Measurements from ENCODE around the gene KRT71. TPM values are rescaled to one million over a fixed set of nuclear protein-coding genes. Genes with fewer than 3 reads are reported as not detected.

KRT71 gene
- total RNA-seq, 1 experiment from 2014 or later = not detected

DNA sequence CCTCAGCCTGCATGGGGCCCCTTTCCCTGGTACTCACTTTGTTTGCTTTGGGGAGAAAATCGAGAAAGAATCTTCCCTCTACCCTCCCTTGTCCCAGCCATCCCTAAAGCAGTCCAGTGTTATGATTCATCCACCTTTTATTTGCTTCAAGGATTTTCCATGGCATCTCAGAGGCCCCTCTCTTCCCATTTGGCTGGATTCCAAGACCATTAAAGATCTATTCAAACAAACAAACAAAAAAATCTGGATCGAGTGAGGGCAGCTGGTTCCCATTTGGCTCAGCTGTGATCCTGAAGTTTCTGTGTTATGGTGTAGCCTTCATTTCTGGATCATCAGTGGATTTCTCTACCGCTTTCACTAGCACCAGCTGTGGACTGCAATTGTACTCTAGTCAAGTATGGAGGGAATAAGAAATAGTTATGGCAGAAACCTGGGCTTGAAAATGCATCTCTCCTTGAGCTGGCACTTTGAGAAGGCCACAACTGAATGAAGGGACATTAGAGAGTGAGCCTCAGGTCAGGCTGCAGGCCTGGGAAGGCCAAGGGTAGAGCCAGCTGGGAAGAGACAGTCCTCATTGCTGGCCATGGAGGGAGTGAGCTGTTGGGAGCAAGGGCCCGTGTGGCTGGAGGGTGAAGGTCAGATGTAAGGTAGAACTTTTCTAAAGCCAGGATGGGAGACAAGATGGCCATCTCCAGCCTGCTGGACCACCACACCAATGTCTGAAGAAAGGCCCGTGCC is 13.7 kb downstream of the KRT71 start:
- DNase-seq (ENCODE audit: low read depth) = peak; percentile 85

GRCh38 chr12:52537101-52537500 is 15.8 kb downstream of the KRT71 start:
- DNase-seq (ENCODE audit: low read depth) = no peak

- no peak for DNase-seq (ENCODE audit: low read depth)
Measured at GRCh38 chr12:52535574-52535973, 17.4 kb downstream of the KRT71 start.

DNA sequence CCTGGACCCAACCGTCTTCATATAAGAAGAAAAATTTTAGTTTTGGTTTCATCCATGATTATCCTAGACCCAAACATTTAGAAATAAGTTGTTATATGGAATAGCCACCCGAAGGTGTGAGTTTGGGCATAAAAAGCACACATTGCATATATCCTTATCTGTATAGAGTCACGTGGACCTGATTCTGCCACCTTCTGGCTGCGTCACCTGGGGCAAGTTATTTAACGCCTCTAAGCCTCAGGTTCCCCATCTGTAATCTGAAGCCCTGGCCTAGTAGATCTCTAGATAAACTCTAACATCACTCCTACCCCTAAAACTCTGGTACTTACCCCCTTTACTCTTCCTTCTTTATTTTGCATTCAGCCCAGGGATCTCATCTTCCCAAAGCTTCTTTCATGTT is 18.5 kb downstream of the KRT71 start:
- no peak for DNase-seq (ENCODE audit: low read depth)

DNA sequence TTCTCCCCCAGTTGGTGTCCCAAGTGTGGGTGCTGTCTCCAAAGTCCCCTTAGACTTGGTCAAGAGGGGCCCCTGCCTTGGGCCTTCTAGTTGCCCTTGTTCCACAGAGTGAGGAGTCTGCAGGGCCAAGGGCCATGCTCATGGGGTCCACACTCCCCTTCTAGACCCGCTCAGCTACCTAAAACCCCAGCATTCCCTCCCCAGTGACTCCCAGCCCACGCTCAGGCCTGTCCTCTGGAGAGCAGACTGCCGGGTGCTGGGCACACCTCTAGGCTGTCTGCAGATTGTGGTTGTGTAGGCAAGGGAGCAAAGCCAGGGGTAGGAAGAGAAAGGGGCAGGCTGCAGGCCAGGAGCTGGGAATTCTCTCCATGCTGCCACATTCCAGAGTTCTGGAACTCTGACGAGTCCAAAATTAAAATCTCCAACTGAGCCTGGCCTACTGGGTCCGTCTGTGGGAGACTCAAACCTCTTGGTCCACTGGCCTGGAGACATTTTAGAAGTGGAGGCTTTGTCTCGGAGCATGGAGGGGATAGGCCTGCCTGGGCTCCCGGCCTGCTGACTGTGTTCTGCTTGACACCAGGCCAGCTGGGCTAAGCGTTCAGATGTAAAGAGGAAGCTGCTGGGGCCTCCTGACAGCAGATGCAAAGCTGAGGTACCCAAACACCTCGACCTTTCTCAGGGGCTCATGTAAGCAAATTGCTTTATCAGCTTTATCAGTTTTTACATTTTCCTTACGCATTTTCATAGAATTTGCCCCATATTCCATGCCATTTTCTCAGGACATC is 19.1 kb downstream of the KRT71 start:
- DNase-seq (ENCODE audit: low read depth) = no peak

GRCh38 chr12:52532636-52533035 is 20.3 kb downstream of the KRT71 start:
- no peak for DNase-seq (ENCODE audit: low read depth)

- DNase-seq (ENCODE audit: low read depth) = no peak
Measured at GRCh38 chr12:52531566-52532300, 21.2 kb downstream of the KRT71 start.

GRCh38 chr12:52530905-52531304 is 22.0 kb downstream of the KRT71 start:
- DNase-seq (ENCODE audit: low read depth) = no peak

- no peak for DNase-seq (ENCODE audit: low read depth)
Measured at GRCh38 chr12:52530366-52530765, 22.6 kb downstream of the KRT71 start.

DNA sequence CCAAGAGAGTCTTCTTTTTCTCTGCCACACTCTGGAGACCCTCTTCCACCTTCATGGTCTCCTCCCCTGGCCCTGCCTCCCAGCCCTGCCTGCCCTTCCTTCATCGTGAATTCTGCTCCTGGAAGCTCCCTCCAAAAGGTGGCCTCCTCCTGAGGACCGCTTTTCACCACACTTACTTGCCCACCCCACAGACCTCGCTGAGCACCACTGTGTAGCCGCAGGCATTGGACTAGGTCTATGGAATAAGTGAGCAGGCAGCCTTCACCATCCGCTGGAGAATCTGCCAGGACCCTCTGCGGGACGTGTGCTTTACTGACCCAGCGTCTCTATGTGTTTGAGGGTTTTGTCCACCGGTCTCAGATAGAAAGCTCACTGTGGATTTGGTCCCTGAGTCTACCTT is 23.1 kb downstream of the KRT71 start:
- DNase-seq (ENCODE audit: low read depth) = no peak

- no peak for DNase-seq (ENCODE audit: low read depth)
Measured at GRCh38 chr12:52529417-52529816, 23.5 kb downstream of the KRT71 start.

- no peak for DNase-seq (ENCODE audit: low read depth)
Measured at GRCh38 chr12:52528641-52529143, 24.3 kb downstream of the KRT71 start.

- no peak for DNase-seq (ENCODE audit: low read depth)
Measured at GRCh38 chr12:52527121-52527800, 25.7 kb downstream of the KRT71 start.

- DNase-seq (ENCODE audit: low read depth) = no peak
Measured at GRCh38 chr12:52526511-52526951, 26.4 kb downstream of the KRT71 start.

GRCh38 chr12:52525661-52526499 is 27.1 kb downstream of the KRT71 start:
- DNase-seq (ENCODE audit: low read depth) = no peak

- DNase-seq (ENCODE audit: low read depth) = peak; percentile 36
Measured at GRCh38 chr12:52524898-52525591, 27.9 kb downstream of the KRT71 start.

GRCh38 chr12:52524241-52524897 is 28.6 kb downstream of the KRT71 start:
- DNase-seq (ENCODE audit: low read depth) = no peak

GRCh38 chr12:52523824-52524223 is 29.1 kb downstream of the KRT71 start:
- DNase-seq (ENCODE audit: low read depth) = peak; percentile 79

GRCh38 chr12:52522346-52523011 is 30.5 kb downstream of the KRT71 start:
- peak; percentile 66 for DNase-seq (ENCODE audit: low read depth)
